Measurements from ENCODE around the gene CRABP1.

Gene CRABP1

DNA sequence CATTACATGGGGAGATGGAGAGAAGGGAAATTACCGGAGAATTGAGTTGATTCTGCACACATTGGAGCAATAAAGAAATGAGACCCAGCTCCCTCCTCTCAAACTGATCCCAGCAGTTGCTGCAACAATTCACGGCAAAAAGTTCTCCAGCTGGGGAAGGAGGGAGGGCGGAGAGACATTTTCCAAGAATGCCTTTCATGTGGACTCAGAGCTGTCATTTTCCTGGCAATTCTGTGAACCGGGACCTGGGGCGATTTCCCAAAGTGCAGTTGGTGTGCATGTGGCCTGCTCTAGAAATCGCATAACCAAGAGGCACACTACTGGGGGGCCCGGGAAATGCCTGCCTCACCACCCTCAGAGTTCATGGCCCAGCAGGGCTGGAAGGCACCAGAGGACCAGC is 49.2 kb downstream of the CRABP1 start:
- no peak for DNase-seq (ENCODE audit: extremely low spot score)
- ChIA-PET CTCF (interaction anchor here (1.2 to 1.3 kb wide), 2 partner anchors 27 to 33 kb away, joined by 3 to 4 read pairs; no protein-coding TSS in a partner anchor), POLR2A (no interaction called here)
- TF ChIP-seq, protein P1, sequence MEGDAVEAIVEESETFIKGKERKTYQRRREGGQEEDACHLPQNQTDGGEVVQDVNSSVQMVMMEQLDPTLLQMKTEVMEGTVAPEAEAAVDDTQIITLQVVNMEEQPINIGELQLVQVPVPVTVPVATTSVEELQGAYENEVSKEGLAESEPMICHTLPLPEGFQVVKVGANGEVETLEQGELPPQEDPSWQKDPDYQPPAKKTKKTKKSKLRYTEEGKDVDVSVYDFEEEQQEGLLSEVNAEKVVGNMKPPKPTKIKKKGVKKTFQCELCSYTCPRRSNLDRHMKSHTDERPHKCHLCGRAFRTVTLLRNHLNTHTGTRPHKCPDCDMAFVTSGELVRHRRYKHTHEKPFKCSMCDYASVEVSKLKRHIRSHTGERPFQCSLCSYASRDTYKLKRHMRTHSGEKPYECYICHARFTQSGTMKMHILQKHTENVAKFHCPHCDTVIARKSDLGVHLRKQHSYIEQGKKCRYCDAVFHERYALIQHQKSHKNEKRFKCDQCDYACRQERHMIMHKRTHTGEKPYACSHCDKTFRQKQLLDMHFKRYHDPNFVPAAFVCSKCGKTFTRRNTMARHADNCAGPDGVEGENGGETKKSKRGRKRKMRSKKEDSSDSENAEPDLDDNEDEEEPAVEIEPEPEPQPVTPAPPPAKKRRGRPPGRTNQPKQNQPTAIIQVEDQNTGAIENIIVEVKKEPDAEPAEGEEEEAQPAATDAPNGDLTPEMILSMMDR (IDR thresholded peaks at IDR 0.05; ENCODE audit: control extremely low read depth, extremely low read depth, low read depth, missing control alignments): no peak

DNA sequence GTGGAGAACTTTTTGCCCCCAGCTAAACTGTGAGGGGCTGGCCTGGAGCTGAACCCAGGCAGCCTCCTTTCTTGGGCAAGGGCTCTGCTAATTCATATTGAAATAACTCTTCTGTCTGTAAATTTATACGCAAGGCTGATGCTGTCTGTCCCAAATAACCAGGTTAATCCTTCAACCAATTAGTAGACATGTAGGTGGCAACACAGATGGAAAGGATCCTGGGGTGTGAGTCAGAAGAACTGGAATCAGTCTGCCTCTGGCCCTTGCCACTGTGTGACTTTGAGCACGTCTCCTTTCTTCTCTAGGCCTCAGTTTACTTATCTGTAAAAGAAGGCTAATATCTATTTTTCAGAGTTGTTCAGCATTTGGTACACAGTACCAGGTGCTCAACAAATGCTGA is 49.6 kb downstream of the CRABP1 start:
- POLR2A ChIA-PET: no interaction called here
- TF ChIP-seq, protein P1 (IDR thresholded peaks at IDR 0.05; ENCODE audit: control extremely low read depth, extremely low read depth, low read depth, missing control alignments): no peak
- DNase-seq (ENCODE audit: extremely low spot score): no peak
- CTCF ChIA-PET: interaction anchor here (1.2 to 1.3 kb wide), 2 partner anchors 26 to 33 kb away, joined by 3 to 4 read pairs; no protein-coding TSS in a partner anchor

DNA sequence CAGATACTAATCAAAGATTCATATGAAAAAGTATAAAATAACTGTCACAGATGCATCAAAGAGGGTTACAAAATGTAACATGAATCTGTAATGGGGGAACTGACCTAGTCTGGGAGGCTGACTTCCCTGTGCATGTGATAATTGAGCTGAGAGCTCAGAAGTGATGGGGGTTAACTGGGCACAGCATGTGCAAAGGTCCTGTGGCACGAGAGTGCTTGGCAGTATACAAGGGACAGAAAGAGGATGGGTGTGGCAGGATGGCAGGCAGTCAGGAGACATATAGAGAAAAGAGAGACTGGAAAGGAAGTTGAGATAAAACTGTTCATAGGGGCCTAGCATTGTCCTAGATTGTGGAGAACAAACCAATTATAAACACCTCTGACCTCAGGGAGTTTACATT is 50.1 kb downstream of the CRABP1 start:
- ChIA-PET POLR2A (no interaction called here), CTCF (interaction anchor here (1.3 kb wide), 1 partner anchor 32 kb away, joined by 3 read pairs; no protein-coding TSS in a partner anchor)
- no peak for DNase-seq (ENCODE audit: extremely low spot score)
- TF ChIP-seq, protein P1 (IDR thresholded peaks at IDR 0.05; ENCODE audit: control extremely low read depth, extremely low read depth, low read depth, missing control alignments): no peak

DNA sequence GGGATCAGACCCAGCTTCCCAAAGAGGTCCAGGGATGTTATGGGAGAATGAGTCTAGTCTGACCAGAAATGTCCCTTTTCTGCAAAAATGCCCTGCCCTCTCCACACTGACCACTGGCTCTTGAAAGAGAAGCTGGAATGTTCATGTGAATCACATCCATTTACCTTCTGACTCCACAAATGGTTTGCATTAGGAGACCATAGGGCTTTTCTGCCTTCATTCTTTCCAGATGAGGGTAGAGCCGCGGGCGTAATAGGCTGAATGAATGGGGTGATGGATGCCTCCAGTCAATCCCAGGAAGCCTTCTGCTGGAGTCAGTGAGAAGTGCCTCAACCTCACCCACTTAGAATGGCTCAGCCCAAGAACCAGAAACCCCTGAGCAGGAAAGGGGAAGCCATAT is 50.7 kb downstream of the CRABP1 start:
- TF ChIP-seq, protein P1 (IDR thresholded peaks at IDR 0.05; ENCODE audit: control extremely low read depth, extremely low read depth, low read depth, missing control alignments): no peak
- ChIA-PET POLR2A (no interaction called here), CTCF (interaction anchor here (1.3 kb wide), 1 partner anchor 32 kb away, joined by 3 read pairs; no protein-coding TSS in a partner anchor)
- DNase-seq (ENCODE audit: extremely low spot score): no peak

DNA sequence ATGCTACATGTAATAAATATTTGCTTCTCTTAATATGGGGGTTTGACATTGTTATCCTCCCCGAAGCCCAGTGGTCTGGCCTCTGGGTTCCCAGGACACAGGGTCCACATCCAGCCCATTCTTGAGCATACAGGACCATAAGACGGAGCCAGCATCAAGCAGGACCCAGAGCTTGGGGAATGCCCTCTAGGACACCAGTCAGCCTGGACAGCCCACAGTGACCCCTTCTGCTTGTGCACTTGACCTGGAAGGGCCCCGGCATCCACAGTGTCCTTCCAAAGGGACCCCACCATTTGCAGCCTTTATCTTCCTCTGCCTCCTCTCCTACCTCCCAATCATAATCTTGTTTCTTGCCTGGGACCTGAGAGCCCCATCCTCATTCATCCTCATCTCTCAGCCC is 51.6 kb downstream of the CRABP1 start:
- POLR2A ChIA-PET: no interaction called here
- no peak for DNase-seq (ENCODE audit: extremely low spot score)
- CTCF ChIA-PET: no interaction called here
- TF ChIP-seq, protein P1 (IDR thresholded peaks at IDR 0.05; ENCODE audit: control extremely low read depth, extremely low read depth, low read depth, missing control alignments): no peak

DNA sequence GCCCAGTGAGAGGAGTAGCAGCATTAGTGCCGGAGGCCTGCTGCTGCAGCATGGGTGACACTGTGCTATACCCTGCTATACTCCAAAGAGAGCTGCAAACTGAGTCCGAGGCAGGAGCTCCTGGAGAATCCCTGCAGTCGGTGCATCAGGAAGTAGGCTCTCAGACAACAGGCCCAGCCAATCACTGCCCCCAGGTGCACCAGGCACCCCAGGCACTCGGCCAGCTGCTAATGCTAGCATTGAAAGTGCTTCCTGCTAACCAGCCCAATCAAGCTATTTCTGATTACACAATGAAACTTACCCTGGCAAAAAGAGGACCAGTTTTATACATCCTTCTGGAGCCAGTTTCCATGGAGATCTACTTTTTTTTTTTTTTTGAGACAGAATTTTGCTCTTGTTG is 52.3 kb downstream of the CRABP1 start:
- no peak for DNase-seq (ENCODE audit: extremely low spot score)
- ChIA-PET POLR2A (interaction anchor here (0.7 kb wide), 1 partner anchor 111 kb away, joined by 3 read pairs; no protein-coding TSS in a partner anchor), CTCF (no interaction called here)
- TF ChIP-seq, protein P1 (IDR thresholded peaks at IDR 0.05; ENCODE audit: control extremely low read depth, extremely low read depth, low read depth, missing control alignments): no peak
